ENCODE results near the gene ARFGAP3.

GRCh38 chr22:42892156-42892555, 35.1 kb upstream of the ARFGAP3 start:
- TF ChIP-seq CTCF (IDR thresholded peaks at IDR 0.05), result no peak
- no peak for TF ChIP-seq POLR2A (IDR thresholded peaks at IDR 0.05)

Data from gastroesophageal sphincter (tissue), 3 donors.